Activated CD4-positive, alpha-beta T cell treated with anti-CD3 and anti-CD28 coated beads for 48 hours (primary cell): ENCODE measurements around the gene SORL1.
"Not testable (repeated sequence)": the region's sequence is repeated elsewhere in the genome, so short reads cannot be mapped to it uniquely, and the experiment has no call there.

Experiments used
- DNase-seq: peaks from one replicate; pipeline ENCODE4 v3.0.0-alpha.2; 2020

Gene SORL1

GRCh38 chr11:121451986-121452608 lies at the start of gene SORL1:
SORL1 (plus strand) TSS chr11:121452314; CDS start chr11:121452332, 18 bp downstream.
- DNase-seq: peak; percentile 85

GRCh38 chr11:121405646-121406045 lies 46.5 kb upstream of the SORL1 start:
- no peak for DNase-seq

DNA sequence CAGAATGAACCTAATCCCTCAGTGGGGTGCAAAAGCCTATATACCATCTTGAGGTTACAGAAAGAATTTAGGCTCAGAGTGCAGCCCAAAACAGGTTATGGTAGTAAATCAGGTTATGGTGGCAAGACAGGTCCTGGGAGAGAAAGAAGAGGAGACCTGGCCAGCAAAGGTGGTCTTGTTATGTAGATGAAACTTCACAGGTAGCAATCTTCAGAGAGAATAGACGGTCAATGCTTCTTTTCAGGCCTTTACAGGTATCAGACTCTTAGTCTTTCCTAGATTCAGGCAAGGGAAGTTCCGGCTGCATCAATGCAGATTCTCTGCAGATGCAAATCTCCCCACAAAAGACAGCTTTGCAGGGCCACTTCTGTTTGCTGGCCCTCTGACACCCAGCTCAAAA lies 45.8 kb upstream of the SORL1 start:
- no peak for DNase-seq

- no peak for DNase-seq
These were observed 43.3 kb upstream of the SORL1 start for GRCh38 chr11:121408830-121409229.

- DNase-seq: not testable (repeated sequence)
These were observed 42.1 kb upstream of the SORL1 start for GRCh38 chr11:121410041-121410440.

DNA sequence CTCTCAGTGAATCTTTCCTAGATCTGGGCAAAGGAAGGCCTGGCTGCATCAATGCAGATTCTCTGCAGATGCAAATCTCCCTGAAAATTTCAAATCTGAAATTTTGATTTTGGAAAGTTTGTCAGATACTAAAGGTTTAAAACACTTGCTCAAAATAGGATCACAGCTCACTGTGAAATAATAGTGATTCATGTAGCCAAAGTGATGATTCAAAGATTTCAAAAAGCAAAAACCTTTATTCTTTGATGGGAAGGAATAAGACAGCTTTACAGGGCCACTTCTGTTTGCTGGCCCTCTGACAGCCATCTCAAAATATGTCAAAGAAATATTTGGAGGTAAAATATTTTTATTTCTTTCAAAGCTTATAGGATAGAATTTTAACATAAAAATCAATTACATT lies 40.8 kb upstream of the SORL1 start:
- DNase-seq: not testable (repeated sequence)

- DNase-seq: no peak
These were observed 40.0 kb upstream of the SORL1 start for GRCh38 chr11:121412000-121412587.

DNA sequence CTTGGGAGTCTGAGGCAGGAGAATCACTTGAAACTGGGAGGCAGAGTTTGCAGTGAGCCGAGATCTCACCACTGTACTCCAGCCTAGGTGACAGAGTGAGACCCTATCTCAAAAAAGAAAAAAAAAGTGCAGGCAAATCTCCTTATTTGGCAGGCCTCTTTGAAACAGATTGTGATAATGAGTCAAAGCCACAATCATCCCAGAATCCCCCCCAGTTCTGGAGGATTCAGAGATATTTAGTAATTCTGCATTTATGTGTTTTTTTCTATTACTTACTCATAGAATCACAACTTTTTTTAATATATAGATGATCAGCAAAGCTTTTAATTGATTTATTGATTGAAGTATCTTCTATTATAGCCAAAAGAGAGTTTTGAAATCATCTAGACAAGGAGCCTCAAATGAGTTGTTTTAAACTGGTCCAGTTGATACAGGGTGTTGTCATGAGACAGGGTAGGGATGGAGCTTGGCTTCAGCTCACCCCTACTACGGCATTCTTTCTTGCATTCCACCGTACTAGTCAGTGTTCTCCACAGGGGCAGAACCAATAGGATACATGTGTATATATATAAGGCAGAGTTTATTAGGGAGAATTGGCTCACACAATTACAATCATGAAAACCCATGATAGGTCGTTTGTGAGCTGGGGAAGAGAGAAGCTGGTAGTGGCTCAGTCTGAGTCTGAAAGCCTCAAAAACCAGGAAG lies 39.3 kb upstream of the SORL1 start:
- DNase-seq: no peak

DNA sequence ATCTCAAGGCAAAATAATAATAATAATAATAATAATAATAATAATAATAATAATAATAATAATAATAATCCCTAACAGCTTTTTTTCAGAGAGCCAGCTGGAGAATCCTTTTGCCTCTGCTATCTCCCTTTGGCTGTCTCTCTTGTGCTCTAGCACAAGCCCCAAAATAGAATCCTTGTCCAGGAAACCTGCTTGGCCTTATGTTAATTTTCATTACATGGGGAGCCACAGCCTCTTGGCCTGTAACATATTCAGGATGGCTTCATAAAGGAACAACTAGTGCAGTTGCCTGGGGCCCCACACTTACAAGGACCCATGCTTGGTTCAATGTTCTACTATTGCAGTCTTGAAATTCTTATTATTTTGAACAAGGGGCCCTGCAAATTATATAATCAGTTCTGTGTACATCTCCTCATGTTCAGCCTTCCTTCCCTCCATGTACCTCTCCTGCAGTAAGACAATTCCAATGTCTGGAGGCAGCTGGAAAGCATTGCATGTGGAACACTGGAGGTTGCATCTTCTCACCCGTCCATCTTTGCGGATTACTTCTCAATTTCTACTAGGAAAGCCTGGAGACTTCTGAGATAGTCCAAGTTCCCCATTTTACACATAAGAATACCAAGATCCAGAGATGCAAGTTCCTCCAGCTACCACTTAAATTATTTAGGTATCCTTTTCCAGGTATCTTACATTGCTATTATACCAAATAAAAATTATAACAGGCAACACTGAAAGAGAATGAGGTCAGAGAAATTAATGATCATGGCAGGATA lies 37.8 kb upstream of the SORL1 start:
- no peak for DNase-seq

DNA sequence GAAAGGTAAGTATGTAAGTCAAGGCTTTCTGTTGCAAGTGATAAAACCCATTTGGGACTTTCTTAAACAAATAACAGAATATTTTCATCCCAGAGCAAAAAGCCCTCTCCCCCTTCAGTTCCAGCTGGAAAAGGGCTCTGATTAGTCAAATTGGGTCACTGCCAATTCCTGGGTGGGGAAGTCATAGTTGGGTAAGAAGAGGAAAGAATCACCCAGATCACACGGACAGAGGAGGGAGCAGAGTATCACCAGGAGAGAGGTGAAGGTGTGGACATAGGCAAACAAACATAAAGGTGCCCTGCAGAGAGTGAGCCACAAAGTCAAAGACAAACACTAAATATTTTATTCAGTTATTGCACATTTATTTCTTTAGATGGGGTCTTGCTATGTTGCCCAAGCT lies 36.3 kb upstream of the SORL1 start:
- no peak for DNase-seq

DNA sequence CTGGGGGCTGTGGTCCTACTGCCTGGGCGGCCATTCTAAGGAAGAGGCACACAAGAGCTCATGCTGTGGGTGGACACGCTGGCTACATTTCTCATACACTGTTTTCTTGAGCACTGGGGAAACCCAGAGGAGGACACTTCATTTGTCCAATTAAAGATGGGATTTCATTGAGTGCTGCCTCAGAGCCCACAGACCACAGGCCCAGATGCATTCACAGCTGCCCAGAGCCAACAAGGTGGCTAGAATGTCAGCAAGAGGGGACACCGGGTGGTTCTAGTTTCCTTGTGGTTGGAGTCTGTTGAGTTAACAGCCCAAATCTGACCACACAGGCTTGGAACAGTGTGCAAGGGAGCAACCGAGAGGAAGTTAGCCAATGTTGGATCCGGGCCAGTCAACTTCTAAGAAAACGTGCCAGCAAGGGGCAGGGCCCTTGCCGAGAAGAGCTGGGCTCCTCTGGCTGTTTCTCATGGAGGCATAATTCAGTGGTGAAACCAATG lies 35.0 kb upstream of the SORL1 start:
- peak; percentile 66 for DNase-seq

DNA sequence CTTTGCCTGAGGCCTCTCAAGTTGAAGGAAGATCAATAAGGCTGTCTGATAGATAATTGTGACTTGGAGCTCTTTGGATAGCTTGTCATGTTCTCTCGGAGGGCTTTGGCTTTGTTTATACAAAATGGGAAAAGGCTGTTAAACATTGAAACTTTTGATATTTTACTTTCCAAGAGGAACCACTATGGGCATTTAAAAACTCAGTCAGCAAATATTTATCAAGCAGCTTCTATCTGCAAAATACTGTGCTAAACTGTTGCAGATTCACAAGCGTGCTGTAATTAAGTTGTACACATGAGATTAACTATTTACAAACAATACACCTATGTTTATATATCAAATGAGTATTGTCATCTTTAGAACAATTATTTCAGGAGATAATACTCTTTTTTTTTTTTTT lies 34.5 kb upstream of the SORL1 start:
- no peak for DNase-seq

- peak; percentile 47 for DNase-seq
These were observed 33.4 kb upstream of the SORL1 start for GRCh38 chr11:121418625-121419114.

GRCh38 chr11:121419836-121420235 lies 32.3 kb upstream of the SORL1 start:
- DNase-seq: no peak

DNA sequence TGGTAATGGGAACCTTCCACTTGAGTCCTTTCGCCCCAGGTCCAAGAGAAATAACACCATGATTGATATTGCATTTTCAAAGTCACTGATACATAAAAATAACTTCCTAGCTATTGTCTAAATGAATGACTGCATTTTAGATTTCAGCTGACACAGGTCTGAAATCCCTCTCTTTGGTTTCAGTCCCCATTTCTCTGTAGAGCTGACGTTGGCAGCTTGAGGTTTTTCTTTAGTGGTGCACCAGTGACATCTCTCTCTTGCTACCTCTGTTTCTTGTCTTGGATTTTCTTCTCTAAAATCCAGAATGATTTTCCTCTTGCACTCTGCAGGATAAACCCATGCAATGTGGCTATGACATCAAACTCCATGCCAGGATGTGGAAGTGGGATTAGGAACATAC lies 31.7 kb upstream of the SORL1 start:
- no peak for DNase-seq

GRCh38 chr11:121421149-121421901 lies 30.8 kb upstream of the SORL1 start:
- DNase-seq: no peak

DNA sequence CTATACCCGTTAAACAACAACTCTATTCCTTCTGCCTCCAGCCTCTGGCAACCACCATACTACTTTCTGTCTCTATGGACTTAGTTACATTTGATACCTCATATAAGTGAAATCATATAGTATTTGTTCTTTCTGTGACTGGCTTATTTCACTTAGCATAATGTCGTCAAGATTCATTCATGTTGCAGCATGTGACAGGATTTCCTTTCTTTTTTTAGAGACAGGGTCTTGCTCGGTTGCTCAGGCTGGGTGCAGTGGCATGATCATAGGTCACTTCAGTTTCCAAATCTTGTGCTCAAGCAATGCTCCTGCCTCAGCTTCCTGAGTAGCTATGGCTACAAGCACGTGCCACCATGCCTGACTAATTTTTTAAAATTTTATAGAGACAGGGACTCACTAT lies 29.4 kb upstream of the SORL1 start:
- DNase-seq: no peak

DNA sequence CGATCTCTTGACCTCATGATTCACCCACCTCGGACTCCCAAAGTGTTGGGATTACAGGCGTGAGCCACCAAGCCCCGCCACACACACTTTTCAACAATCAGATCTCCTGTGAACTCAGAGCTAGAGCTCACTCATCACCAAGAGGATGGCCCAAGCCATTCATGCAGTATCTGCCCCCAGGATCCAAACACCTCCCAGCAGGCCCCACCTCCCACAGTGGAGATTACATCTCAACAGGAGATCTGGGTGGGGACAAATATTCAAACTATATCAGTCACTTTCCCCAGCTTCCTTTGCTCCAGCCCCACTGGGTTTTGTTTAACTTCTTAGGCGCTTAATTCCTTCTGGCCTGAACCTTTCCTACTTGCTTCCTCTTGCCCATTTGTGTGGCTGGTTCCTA lies 26.3 kb upstream of the SORL1 start:
- DNase-seq: no peak

DNA sequence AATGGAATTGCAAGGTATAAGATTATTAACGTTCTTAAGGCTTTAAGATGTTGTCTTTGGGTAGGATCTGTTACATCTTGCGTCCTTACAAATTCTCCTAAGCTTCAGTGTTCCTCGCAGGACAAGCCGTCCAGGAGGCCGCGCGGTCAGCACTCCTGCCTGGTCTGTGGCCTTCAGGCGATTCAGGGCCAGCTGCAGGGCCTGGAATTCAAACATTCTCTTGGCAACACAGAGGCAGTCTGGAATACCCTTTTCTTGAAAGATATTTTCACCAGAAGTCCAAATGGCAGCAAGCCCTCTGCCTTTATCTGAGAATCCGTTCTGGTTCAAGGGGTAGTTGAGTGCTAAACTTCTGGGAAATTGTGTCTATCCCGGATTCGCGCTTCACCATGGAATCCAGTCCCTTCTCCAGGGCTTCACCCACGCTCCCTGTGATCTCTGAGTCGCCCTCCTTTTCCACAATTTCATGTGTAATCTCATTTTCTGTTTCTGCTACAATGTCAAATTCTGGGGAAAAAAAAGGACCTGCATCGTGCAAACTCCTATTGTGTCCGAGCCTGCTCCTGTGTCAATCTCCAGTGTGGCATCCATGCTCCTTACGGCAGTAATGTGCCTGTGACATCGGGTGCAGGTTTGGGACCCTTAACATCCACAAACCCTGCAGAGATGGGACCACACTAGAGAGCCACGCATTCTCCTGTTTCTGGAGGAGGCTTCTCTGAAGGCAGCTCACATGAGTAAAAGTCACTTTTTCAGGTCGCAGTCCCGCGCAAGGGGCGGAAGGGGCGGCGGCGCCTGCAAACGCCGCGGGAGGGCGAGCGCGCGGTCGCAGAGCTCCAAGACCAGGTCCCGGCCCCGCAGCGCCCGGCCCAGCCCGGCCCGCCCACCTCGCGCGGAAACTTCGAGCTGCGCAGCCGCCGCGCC lies 25.4 kb upstream of the SORL1 start:
- DNase-seq: peak; percentile 65

DNA sequence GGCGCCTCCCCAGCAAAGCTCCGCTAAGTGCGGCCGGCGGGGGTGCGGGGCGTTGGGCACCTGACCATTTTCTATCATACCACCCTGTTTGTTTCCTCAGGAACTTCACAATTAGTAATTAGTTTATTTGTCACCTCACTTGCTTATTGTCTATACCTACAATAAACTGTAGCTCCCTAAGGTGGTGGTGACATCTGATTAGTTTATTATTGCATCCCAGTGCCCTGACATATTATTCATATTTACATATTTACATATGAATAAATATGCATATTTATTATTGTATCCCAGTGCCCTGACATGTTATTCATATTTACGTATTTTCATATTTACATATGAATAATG lies 24.7 kb upstream of the SORL1 start:
- no peak for DNase-seq

- no peak for DNase-seq
These were observed 22.6 kb upstream of the SORL1 start for GRCh38 chr11:121429556-121429955.
